GM18520 (cell line): ENCODE data around the gene DNAJC7.
"Not testable (repeated sequence)": the region's sequence is repeated elsewhere in the genome, so short reads cannot be mapped to it uniquely, and the experiment has no call there.

Experiments used
- ATAC-seq: cut with Tn5 transposase; IDR thresholded peaks from one replicate; pipeline ENCODE4 v1.9.1; 2021; ENCODE audit not compliant: unreplicated experiment

The DNAJC7 gene

GRCh38 chr17:42041619-42042018 is 24.4 kb upstream of the DNAJC7 start:
- ATAC-seq = no peak

- no peak for ATAC-seq
These were observed 23.6 kb upstream of the DNAJC7 start for GRCh38 chr17:42040818-42041217.

- ATAC-seq = no peak
These were observed 22.8 kb upstream of the DNAJC7 start for GRCh38 chr17:42039794-42040763.

- ATAC-seq = no peak
These were observed 21.2 kb upstream of the DNAJC7 start for GRCh38 chr17:42038221-42038973.

- ATAC-seq = no peak
These were observed 16.8 kb upstream of the DNAJC7 start for GRCh38 chr17:42034059-42034458.

- no peak for ATAC-seq
These were observed 14.3 kb upstream of the DNAJC7 start for GRCh38 chr17:42031584-42031983.

- no peak for ATAC-seq
These were observed 11.5 kb upstream of the DNAJC7 start for GRCh38 chr17:42028791-42029127.

- no peak for ATAC-seq
These were observed 10.9 kb upstream of the DNAJC7 start for GRCh38 chr17:42027961-42028790.

GRCh38 chr17:42027590-42027889 is 10.3 kb upstream of the DNAJC7 start:
- ATAC-seq = no peak

- ATAC-seq = no peak
These were observed 9.8 kb upstream of the DNAJC7 start for GRCh38 chr17:42026857-42027589.

GRCh38 chr17:42025936-42026335 is 8.7 kb upstream of the DNAJC7 start:
- ATAC-seq = no peak

GRCh38 chr17:42025191-42025579 is 7.9 kb upstream of the DNAJC7 start:
- no peak for ATAC-seq

- no peak for ATAC-seq
These were observed 6.5 kb upstream of the DNAJC7 start for GRCh38 chr17:42023524-42024349.

- not testable (repeated sequence) for ATAC-seq
These were observed 3.6 kb upstream of the DNAJC7 start for GRCh38 chr17:42020845-42021244.

GRCh38 chr17:42019509-42020404 is 2.5 kb upstream of the DNAJC7 start, which contains the start of gene NKIRAS2:
Gene NKIRAS2, plus strand, starts transcription at chr17:42020090. Its CDS starts 1,488 bp downstream, at chr17:42021578.
- peak; percentile 47 for ATAC-seq

- ATAC-seq = no peak
These were observed 1.7 kb upstream of the DNAJC7 start for GRCh38 chr17:42018988-42019387.

GRCh38 chr17:42018339-42018738 is 1.1 kb upstream of the DNAJC7 start:
- ATAC-seq = no peak

- ATAC-seq = no peak
These were observed 594 bp upstream of the DNAJC7 start for GRCh38 chr17:42017866-42018200.

- no peak for ATAC-seq
These were observed 818 bp downstream of the DNAJC7 start for GRCh38 chr17:42016411-42016831.
